NCI-H446 (cell line): ENCODE results near the gene MICU1.
A peak's percentile ranks its signal among the peaks of the same experiment; 100 is the strongest.
"Not testable (repeated sequence)": the region's sequence is repeated elsewhere in the genome, so short reads cannot be mapped to it uniquely, and the experiment has no call there.

Source experiments
- DNase-seq, 2 experiments: peaks; one replicate each; lab custom pipeline; 2025; lab: John Stamatoyannopoulos, UW

Gene MICU1

GRCh38 chr10:72503694-72504438 is 122.0 kb downstream of the MICU1 start:
- DNase-seq: no peak

DNA sequence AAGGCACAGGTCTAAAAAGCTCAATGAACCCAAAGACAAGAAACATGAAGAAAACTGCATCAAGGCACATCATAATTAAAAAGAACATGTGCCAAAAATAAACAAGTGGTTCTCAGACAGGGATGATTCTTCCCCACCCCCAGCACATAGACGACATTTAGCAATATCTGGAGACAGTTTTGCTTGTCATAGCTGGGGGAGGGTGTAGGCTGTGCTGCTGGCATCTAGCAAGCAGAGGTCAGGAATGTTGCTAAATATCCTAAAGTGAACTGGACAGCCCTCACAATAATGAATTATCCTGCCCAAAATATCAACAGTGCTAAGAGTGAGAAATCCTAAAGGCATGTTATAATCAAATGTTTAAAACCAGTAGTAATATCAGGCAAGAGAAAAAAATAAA is 122.6 kb downstream of the MICU1 start:
- no peak for DNase-seq

GRCh38 chr10:72502581-72502980 is 123.3 kb downstream of the MICU1 start:
- no peak for DNase-seq

DNA sequence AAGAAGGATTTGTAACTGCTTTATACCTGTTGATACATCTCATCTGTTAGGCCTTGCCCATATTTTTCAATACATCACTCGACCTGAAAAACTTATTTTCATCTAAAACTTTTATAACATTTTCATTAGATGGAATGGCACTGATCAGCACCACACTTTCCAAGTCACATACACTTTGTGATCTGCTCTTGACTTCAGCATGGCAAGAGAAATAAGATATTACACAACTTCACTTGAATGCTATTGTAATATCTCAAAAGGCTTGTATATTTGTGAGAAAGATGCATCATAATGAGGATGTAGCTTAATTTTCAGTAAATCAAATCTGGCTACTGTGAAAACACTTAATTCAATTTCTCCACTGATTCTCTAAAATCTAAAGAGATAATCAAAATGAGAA is 126.2 kb downstream of the MICU1 start:
- no peak for DNase-seq

- DNase-seq: no peak
Measured at GRCh38 chr10:72490951-72491350, 134.9 kb downstream of the MICU1 start.

DNA sequence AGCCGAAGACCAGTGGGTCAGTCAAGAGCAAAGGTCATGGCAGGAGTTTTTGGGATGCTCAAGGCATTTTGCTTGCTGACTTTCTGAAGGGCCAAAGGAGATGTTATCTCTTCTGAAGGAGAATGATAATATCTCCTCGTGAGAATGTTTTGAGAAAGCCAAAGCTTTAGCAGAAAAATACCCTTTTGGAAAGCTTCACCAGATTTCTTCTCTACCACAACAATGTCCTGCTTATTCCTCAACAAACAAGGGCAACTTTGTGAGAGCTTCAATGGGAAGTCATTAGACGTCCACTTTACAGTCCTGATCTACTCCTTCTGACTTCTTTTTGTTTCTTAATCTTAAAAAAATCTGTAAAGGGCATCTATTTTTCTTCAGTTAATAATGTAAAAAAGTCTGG is 138.4 kb downstream of the MICU1 start:
- DNase-seq: no peak

DNA sequence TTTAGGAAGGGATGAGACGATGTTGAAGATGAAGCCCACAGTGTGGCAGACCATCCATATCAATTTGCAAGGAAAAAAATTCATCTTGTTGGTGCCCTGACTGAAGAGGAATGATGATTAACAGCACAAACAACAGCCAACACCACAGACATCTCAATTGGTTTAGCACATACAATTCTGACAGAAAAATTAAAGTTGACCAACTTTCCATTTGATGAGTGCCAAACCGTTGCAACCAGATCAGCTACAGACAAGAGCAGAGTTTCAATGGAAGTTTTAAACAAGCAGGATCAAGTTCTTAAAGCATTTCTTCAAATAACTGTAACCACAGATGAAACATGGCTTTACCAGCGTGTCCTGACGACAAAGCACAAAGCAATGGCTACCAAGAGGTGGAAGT is 138.8 kb downstream of the MICU1 start:
- DNase-seq: no peak

GRCh38 chr10:72485701-72486100 is 140.2 kb downstream of the MICU1 start:
- DNase-seq: no peak

DNA sequence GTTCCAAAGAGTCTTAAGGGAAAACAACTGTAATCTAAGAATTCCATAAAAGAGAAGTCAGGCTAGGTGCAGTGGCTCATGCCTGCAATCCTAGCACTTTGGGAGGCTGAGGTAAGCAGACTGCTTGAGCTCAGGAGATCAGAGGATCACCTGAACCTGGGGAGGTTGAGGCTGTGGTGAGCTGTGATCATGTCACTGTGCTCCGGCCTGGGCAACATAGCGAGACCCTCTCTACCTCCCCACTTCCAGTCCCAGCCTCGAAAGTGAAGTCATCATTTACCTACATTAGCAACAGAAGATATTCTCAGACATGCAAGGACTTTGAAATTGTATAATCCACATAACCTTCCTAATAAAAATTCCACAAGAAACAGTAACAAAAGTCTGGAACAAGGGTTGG is 141.4 kb downstream of the MICU1 start:
- DNase-seq: no peak

GRCh38 chr10:72483471-72483870 is 142.4 kb downstream of the MICU1 start:
- no peak for DNase-seq

DNA sequence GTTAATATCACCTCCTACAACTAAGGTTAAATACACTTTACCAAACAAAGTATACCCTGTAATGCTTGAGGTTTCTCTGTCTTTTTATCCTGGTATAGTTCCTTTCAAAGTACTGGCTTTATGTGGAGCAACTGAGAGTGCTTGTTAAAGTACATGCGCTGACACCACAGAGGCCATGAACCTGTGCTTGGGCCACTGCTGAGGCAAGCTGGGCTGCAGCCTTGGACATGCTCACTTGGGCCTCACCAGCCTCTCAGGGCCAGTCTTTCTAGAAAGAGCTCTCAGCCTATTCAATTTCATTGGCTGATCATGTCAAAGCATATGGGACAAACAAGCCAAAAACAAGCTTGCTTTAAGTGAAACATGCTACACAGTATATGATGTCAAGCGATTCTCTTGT is 145.0 kb downstream of the MICU1 start:
- no peak for DNase-seq

DNA sequence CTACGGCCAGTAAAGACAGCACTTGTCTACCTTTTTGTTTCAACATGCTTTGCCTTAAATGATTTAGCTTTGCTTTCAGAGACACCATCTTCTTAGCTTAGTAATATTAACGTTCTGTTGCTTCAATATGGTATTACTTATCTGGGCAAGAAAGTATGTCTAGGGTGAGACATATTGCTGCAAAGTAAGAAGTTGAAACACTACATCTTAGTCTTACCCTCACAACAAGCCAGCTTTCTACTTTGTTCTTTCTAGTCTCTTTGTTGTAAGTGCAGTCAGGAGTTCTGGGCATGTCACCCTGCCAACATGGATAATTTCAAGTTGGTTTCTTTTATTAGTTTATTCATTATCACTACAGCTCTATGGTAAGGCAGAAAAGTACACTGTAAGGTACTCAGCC is 148.4 kb downstream of the MICU1 start:
- DNase-seq: no peak

- no peak for DNase-seq
Measured at GRCh38 chr10:72472306-72472705, 153.6 kb downstream of the MICU1 start.

GRCh38 chr10:72470666-72471065 is 155.2 kb downstream of the MICU1 start:
- no peak for DNase-seq

GRCh38 chr10:72467064-72467463 is 158.8 kb downstream of the MICU1 start:
- DNase-seq: not testable (repeated sequence)

DNA sequence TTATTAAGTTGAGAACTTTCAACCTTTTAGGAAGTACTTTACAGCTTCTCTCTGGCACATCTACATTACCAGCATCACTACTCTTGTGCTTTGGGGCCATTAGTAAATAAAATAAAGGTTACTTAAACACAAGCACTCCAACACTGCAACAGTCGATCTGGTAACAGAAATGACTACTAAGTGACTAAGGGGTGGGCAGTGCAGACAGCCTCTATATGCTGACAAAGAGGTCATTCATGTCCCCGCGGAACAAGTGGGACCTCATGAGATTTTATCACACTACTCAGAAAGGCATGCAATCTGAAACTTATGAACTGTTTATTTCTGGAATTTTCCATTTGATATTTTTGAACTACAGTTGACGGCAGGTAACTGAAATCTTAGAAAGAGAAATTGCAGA is 159.9 kb downstream of the MICU1 start:
- no peak for DNase-seq

GRCh38 chr10:72464438-72464837 is 161.4 kb downstream of the MICU1 start:
- no peak for DNase-seq

GRCh38 chr10:72462261-72462660 is 163.6 kb downstream of the MICU1 start:
- DNase-seq: no peak

DNA sequence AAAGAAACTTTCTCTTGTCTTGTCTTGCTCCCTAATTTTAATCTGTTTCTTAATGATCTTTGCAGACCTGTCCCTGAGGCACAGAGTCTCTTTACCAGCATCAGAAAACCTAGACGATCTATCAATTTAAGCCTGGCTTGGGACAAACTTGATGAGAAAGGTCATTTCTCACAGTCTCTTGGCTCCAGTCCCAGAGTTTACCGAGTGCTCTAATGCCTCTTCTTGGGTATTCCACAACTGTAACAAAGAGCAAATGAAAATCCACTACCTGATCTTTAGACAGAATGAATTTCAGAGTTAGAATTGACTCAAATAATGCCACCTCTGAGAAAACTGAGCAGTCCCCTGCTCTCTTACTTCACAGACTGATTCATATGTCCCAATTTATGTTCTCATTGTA is 164.8 kb downstream of the MICU1 start:
- peak in 1 of 2 experiments; percentile 1 for DNase-seq

DNA sequence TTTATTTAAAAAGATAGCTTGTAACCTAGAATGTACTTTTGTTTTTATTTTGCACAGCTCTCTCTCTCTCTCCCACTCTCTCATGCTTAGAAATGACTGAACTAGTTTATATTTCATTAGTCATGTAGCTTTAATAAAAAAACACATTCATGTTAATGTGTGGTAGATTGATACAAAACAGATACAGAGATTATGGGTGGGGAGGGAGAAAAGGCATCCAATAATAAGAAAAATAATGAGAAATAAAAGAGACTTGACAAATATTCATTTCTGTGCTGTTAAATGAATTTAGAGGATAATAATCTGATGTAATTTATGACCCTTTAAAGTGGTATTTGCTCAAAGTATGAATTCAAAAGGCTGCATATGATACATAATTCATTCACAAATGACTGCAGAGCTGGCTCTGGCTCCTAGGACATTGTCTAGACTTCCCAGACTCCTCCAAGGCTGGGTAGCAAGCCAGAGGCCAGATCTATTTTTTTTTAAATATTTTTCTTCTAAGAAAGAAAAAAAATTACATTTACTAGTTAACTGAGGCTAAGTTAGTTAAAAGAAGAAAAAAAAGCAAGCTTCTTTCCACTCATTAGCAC is 165.5 kb downstream of the MICU1 start:
- no peak for DNase-seq

DNA sequence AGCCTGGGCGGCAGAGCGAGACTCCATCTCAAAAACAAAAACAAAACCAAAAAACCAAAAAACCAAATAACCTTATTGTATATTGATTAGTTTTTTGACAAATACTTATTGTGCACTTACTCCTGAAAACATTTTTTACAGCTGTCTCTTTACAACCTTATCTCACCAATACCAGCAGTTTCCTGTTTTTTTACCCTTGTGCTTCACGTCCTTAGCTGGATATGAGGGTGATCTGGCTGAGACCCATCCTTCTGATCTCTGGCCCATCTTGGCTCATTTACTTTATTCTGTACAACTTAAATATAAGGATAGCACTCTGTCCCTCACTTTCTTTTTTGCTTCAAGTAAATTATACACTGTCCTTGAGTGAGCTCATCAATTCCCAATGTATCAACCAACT is 166.6 kb downstream of the MICU1 start:
- no peak for DNase-seq

DNA sequence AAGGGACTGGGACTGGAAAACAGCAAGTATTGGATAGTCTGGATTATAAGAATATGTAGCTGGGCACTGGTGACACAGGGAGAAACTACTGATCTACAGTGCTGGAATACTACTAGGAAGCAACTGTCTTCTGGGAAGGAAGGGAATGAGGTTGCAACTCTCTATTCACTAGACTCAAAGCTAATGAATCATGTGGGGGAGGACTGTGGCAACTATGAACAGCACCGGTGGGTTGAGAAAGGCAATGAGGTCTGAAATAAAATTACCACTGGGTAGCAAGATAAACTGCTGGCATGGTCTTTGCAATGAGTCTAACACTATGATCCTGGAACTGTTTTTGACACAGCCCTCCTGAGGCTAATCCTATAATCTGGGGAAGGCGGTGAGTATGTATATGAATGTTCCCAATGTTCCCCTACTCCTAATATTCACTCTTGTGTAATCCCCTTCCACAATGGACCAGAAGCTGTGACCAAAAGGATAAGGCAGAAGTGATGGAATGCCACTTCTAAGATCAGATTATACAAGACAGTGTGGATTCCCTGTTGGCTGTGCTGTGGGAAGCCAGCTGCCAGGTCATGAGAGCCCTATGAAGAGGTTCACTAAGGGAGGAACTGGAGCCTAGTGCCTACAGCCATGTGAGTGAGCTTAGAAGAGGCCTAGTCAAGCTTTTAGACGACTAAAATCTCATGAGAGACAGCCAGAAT is 169.8 kb downstream of the MICU1 start:
- no peak for DNase-seq

DNA sequence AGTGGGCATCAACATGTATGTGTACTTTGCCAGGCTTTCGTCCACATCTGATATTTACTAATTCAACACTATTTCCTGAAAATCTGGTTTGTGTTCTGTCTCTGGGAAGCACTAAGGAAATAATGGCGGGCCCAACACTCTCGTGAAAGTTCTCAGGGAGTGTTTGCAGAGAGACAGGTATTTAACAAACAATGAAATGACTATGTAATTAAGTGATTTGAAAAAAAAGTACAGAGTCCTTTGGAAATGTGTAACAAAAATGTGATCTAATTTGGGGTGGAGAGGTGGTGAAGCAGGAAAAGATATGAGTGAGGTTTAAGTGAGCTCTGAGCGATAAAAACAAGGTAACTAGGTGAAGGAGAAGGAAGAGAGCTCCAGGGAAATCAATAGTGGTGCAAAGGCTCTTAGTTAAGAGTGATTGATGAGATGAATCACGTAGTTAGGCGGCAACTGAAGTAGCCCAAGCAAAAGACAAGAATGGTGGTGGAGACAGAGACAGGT is 175.9 kb downstream of the MICU1 start:
- DNase-seq: no peak
